Neural cell (in vitro differentiated cells): ENCODE results near the gene DUOX1. TPM values are rescaled to one million over a fixed set of nuclear protein-coding genes. Genes with fewer than 3 reads are reported as not detected.

ENCODE experiments used
- H2AFZ ChIP-seq: fragments of 200-600, 300-800 bp; sonication (generic), shearing (Covaris generic); 2 replicates; pipeline ENCODE4 v1.6.0; 2014; ENCODE audit warnings: low read depth, mild to moderate bottlenecking, antibody characterized with exemption, low read length, moderate library complexity
- H3F3A ChIP-seq: fragments of 200-600 bp; shearing (Covaris generic); 2 replicates; pipeline ENCODE4 v1.6.1; 2016; ENCODE audit warnings: mild to moderate bottlenecking, moderate library complexity, mixed read lengths, antibody characterized with exemption, low read length; ENCODE audit not compliant: insufficient read depth, poor library complexity, severe bottlenecking
- H3K27ac ChIP-seq: fragments of 200-600, 300-800 bp; sonication (generic), shearing (Covaris generic); 2 replicates; pipeline ENCODE4 v1.5.1; 2014; ENCODE audit warnings: mild to moderate bottlenecking, low read length, moderate library complexity
- H3K27me3 ChIP-seq: fragments of 300-800, 200-600 bp; sonication (generic), shearing (Covaris generic); 2 replicates; pipeline ENCODE4 v1.6.0; 2014; ENCODE audit warnings: mild to moderate bottlenecking, low read depth, low read length, moderate library complexity; ENCODE audit not compliant: insufficient read depth
- H3K36me3 ChIP-seq: fragments of 300-800, 200-600 bp; sonication (generic), shearing (Covaris generic); 2 replicates; pipeline ENCODE4 v1.5.1; 2014; ENCODE audit warnings: mild to moderate bottlenecking, antibody characterized with exemption, low read length, moderate library complexity; ENCODE audit not compliant: insufficient read depth
- H3K4me2 ChIP-seq: fragments of 300-800, 200-600 bp; sonication (generic), shearing (Covaris generic); 2 replicates; pipeline ENCODE4 v1.6.0; 2014; ENCODE audit warnings: mild to moderate bottlenecking, low read length
- H3K4me3 ChIP-seq: fragments of 300-800, 200-600 bp; sonication (generic), shearing (Covaris generic); 2 replicates; pipeline ENCODE4 v1.5.1; 2014; ENCODE audit warnings: mild to moderate bottlenecking, low read length, moderate library complexity
- H3K79me2 ChIP-seq: fragments of 200-600 bp; shearing (Covaris generic); replicated peaks from 2 replicates; pipeline ENCODE4 v1.6.0; 2014; ENCODE audit warnings: mild to moderate bottlenecking, low read length, moderate library complexity; ENCODE audit not compliant: insufficient read depth
- H3K9ac ChIP-seq: fragments of 300-800, 200-600 bp; sonication (generic), shearing (Covaris generic); 2 replicates; pipeline ENCODE4 v1.6.1; 2016; ENCODE audit warnings: mild to moderate bottlenecking, low read length, mixed read lengths
- H3K9me2 ChIP-seq: fragments of 200-600 bp; shearing (Covaris generic); 2 replicates; pipeline ENCODE4 v1.6.1; 2016; ENCODE audit warnings: mild to moderate bottlenecking, low read length, mixed read lengths; ENCODE audit not compliant: insufficient read depth
- H3K9me3 ChIP-seq: fragments of 200-600, 300-800 bp; sonication (generic), shearing (Covaris generic); 2 replicates; pipeline ENCODE4 v1.6.1; 2016; ENCODE audit warnings: mild to moderate bottlenecking, mixed run types, low read length, moderate library complexity, mixed read lengths
- H4K20me1 ChIP-seq: fragments of 200-600 bp; shearing (Covaris generic); 2 replicates; pipeline ENCODE4 v1.6.1; 2016; ENCODE audit warnings: mild to moderate bottlenecking, mixed run types; ENCODE audit not compliant: insufficient read depth
- CTCF ChIP-seq: fragments of 450-650 bp; IDR thresholded peaks from 2 replicates; pipeline ENCODE4 v1.5.1; 2014; ENCODE audit warnings: antibody characterized with exemption, mild to moderate bottlenecking, moderate library complexity; ENCODE audit not compliant: poor library complexity, severe bottlenecking
- EP300 ChIP-seq: fragments of 450-650 bp; conservative IDR thresholded peaks from 2 replicates; pipeline ENCODE4 v1.6.1; 2014; ENCODE audit warnings: antibody characterized with exemption, mild to moderate bottlenecking, moderate library complexity; ENCODE audit not compliant: poor library complexity, severe bottlenecking
- EZH2 ChIP-seq: fragments of 200-600, 300-800 bp; shearing (Covaris generic), sonication (generic); IDR thresholded peaks from 2 replicates; pipeline ENCODE4 v1.6.1; 2014; ENCODE audit warnings: antibody characterized with exemption, low read length, borderline replicate concordance, mild to moderate bottlenecking; ENCODE audit not compliant: insufficient read depth, poor library complexity, severe bottlenecking
- MXI1 ChIP-seq: fragments of 450-650 bp; conservative IDR thresholded peaks from 2 replicates; pipeline ENCODE4 v1.6.1; 2014; ENCODE audit warnings: antibody characterized with exemption, mild to moderate bottlenecking; ENCODE audit not compliant: poor library complexity, severe bottlenecking
- POLR2AphosphoS5 ChIP-seq: IDR thresholded peaks from 2 replicates; pipeline ENCODE4 v1.6.1; 2012
- RAD21 ChIP-seq: fragments of 450-650 bp; conservative IDR thresholded peaks from 2 replicates; pipeline ENCODE4 v1.6.1; 2014; ENCODE audit warnings: antibody characterized with exemption, mild to moderate bottlenecking, moderate library complexity
- REST ChIP-seq: IDR thresholded peaks from 2 replicates; pipeline ENCODE4 v1.6.1; 2012; ENCODE audit warnings: borderline replicate concordance
- SMC3 ChIP-seq: fragments of 450-650 bp; conservative IDR thresholded peaks from 2 replicates; pipeline ENCODE4 v1.6.1; 2014; ENCODE audit warnings: antibody characterized with exemption, mild to moderate bottlenecking, moderate library complexity; ENCODE audit not compliant: poor library complexity
- TAF1 ChIP-seq: IDR thresholded peaks from 2 replicates; pipeline ENCODE4 v1.6.1; 2012; ENCODE audit warnings: low read depth
- polyA plus RNA-seq: library from polyadenylated mRNA; depleted of rRNA; stranded (reverse); fragments of >200 nt; gene quantifications from 2 replicates; pipeline ENCODE4 v1.2.3, GENCODE V29; 2014

The DUOX1 gene
- polyA plus RNA-seq, 1 donor from 2014 or later = not detected

- Histone ChIP-seq H3K36me3 (no peaks in the 10 kb centered on the region), H3K9me2 (no peaks in the 10 kb centered on the region), H3K9ac (no peak overlapping the region), H3K27ac (no peak overlapping the region), H3K9me3 (no peaks in the 10 kb centered on the region), H3K4me3 (no peak overlapping the region), H4K20me1 (no peaks in the 10 kb centered on the region), H3K4me2 (no peak overlapping the region), H2AFZ (no peak overlapping the region), H3K27me3 (no peaks in the 10 kb centered on the region), H3K79me2 (peaks cover 5% of the 10 kb centered on the region), H3F3A (no peaks in the 10 kb centered on the region)
- TF ChIP-seq RAD21 (no peak), REST (no peak), TAF1 (no peak), CTCF (no peak), POLR2AphosphoS5 (no peak), EZH2 (no peak), MXI1 (no peak), EP300 (no peak), SMC3 (no peak)
Observed at GRCh38 chr15:45171912-45172311, 42.1 kb downstream of the DUOX1 start.

GRCh38 chr15:45174069-45174468 is 44.3 kb downstream of the DUOX1 start:
- Histone ChIP-seq H3K4me3 (no peak overlapping the region), H3K36me3 (no peaks in the 10 kb centered on the region), H3K27me3 (no peaks in the 10 kb centered on the region), H3F3A (no peaks in the 10 kb centered on the region), H3K79me2 (peaks cover 9% of the 10 kb centered on the region), H3K9ac (no peak overlapping the region), H3K4me2 (no peak overlapping the region), H3K9me2 (no peaks in the 10 kb centered on the region), H3K9me3 (no peaks in the 10 kb centered on the region), H4K20me1 (no peaks in the 10 kb centered on the region), H2AFZ (no peak overlapping the region), H3K27ac (no peak overlapping the region)
- no peak for TF ChIP-seq EP300
- no peak for TF ChIP-seq SMC3
- TF ChIP-seq CTCF = no peak
- no peak for TF ChIP-seq MXI1
- TF ChIP-seq TAF1 = no peak
- TF ChIP-seq REST = no peak
- no peak for TF ChIP-seq EZH2
- TF ChIP-seq RAD21 = no peak
- no peak for TF ChIP-seq POLR2AphosphoS5
